H9 (cell line): ENCODE results near the gene MRO. TPM values are rescaled to one million over a fixed set of nuclear protein-coding genes. Genes with fewer than 3 reads are reported as not detected.

Source experiments
- DNase-seq: peaks from one replicate; pipeline ENCODE4 v3.0.0-alpha.2; 2017
- H2AFZ ChIP-seq: one replicate; pipeline ENCODE4 v1.6.1; 2013; ENCODE audit warnings: mild to moderate bottlenecking, low read length, control low read depth, moderate library complexity
- H2AK5ac ChIP-seq: 2 replicates; pipeline ENCODE4 v1.6.1; 2013; ENCODE audit warnings: low read length, control low read depth, mixed read lengths; ENCODE audit not compliant: insufficient read length
- H2BK120ac ChIP-seq: one replicate; pipeline ENCODE4 v1.6.1; 2013; ENCODE audit warnings: low read depth, mild to moderate bottlenecking, low read length, control low read depth, inconsistent platforms; ENCODE audit not compliant: poor library complexity, severe bottlenecking
- H2BK12ac ChIP-seq: 2 replicates; pipeline ENCODE4 v1.6.1; 2013; ENCODE audit warnings: low read length, control low read depth, mixed read lengths, low read depth; ENCODE audit not compliant: insufficient read length
- H2BK15ac ChIP-seq: 2 replicates; pipeline ENCODE4 v1.6.1; 2013; ENCODE audit warnings: low read depth, low read length, control low read depth
- H2BK20ac ChIP-seq: one replicate; pipeline ENCODE4 v1.6.1; 2013; ENCODE audit warnings: low read depth, mild to moderate bottlenecking, low read length, control low read depth, inconsistent platforms; ENCODE audit not compliant: poor library complexity, severe bottlenecking
- H2BK5ac ChIP-seq: 2 replicates; pipeline ENCODE4 v1.6.1; 2013; ENCODE audit warnings: low read length, control low read depth, mixed read lengths; ENCODE audit not compliant: insufficient read length
- H3K14ac ChIP-seq: 2 replicates; pipeline ENCODE4 v1.6.1; 2013; ENCODE audit warnings: low read length, control low read depth; ENCODE audit not compliant: insufficient read depth
- H3K18ac ChIP-seq: 2 replicates; pipeline ENCODE4 v1.6.1; 2013; ENCODE audit warnings: low read depth, mild to moderate bottlenecking, mixed read lengths, low read length, control low read depth; ENCODE audit not compliant: insufficient read length
- H3K23ac ChIP-seq: 2 replicates; pipeline ENCODE4 v1.6.1; 2013; ENCODE audit warnings: low read length, control low read depth, mixed read lengths, low read depth; ENCODE audit not compliant: insufficient read length
- H3K23me2 ChIP-seq: 2 replicates; pipeline ENCODE4 v1.6.1; 2013; ENCODE audit warnings: low read depth, mild to moderate bottlenecking, mixed read lengths, low read length, control low read depth; ENCODE audit not compliant: insufficient read length, poor library complexity, severe bottlenecking
- H3K27ac ChIP-seq: 2 replicates; pipeline ENCODE4 v1.5.1; 2013; ENCODE audit warnings: low read length, control low read depth, mixed read lengths, low read depth; ENCODE audit not compliant: insufficient read length
- H3K27me3 ChIP-seq: 2 replicates; pipeline ENCODE4 v1.6.1; 2013; ENCODE audit warnings: low read length, control low read depth, inconsistent platforms; ENCODE audit not compliant: insufficient read depth
- H3K4ac ChIP-seq: 2 replicates; pipeline ENCODE4 v1.6.1; 2013; ENCODE audit warnings: low read depth, mild to moderate bottlenecking, control low read depth, inconsistent platforms, low read length, moderate library complexity
- H3K4me1 ChIP-seq: 2 replicates; pipeline ENCODE4 v1.6.1; 2013; ENCODE audit warnings: low read length, control low read depth, inconsistent platforms; ENCODE audit not compliant: insufficient read depth
- H3K4me2 ChIP-seq: 2 replicates; pipeline ENCODE4 v1.6.1; 2013; ENCODE audit warnings: low read length, control low read depth, mixed read lengths; ENCODE audit not compliant: insufficient read length, insufficient read depth
- H3K56ac ChIP-seq: 2 replicates; pipeline ENCODE4 v1.6.1; 2013; ENCODE audit warnings: low read depth, mild to moderate bottlenecking, mixed read lengths, low read length, control low read depth; ENCODE audit not compliant: insufficient read length
- H3K79me1 ChIP-seq: 2 replicates; pipeline ENCODE4 v1.6.1; 2013; ENCODE audit warnings: low read depth, mild to moderate bottlenecking, moderate library complexity, low read length, control low read depth, inconsistent platforms; ENCODE audit not compliant: insufficient read depth, poor library complexity, severe bottlenecking
- H3K79me2 ChIP-seq: 2 replicates; pipeline ENCODE4 v1.6.1; 2013; ENCODE audit warnings: low read length, control low read depth, inconsistent platforms; ENCODE audit not compliant: insufficient read depth
- H3K9ac ChIP-seq: 2 replicates; pipeline ENCODE4 v1.6.1; 2013; ENCODE audit warnings: low read length, control low read depth, mixed read lengths; ENCODE audit not compliant: insufficient read length; ENCODE audit errors: extremely low read depth
- H3K9me3 ChIP-seq: one replicate; pipeline ENCODE4 v1.6.1; 2013; ENCODE audit warnings: low read depth, low read length, inconsistent platforms; ENCODE audit not compliant: control insufficient read depth
- H3T11ph ChIP-seq: one replicate; pipeline ENCODE4 v1.6.1; 2013; ENCODE audit warnings: mild to moderate bottlenecking, low read length, control low read depth, inconsistent platforms
- H4K20me1 ChIP-seq: one replicate; pipeline ENCODE4 v1.6.1; 2013; ENCODE audit not compliant: control insufficient read depth, insufficient read length, insufficient read depth
- H4K5ac ChIP-seq: 2 replicates; pipeline ENCODE4 v1.6.1; 2013; ENCODE audit warnings: low read depth, mild to moderate bottlenecking, mixed read lengths, low read length, control low read depth; ENCODE audit not compliant: insufficient read length
- H4K8ac ChIP-seq: replicated peaks from 2 replicates; pipeline ENCODE4 v1.6.1; 2013; ENCODE audit warnings: low read length, control low read depth, mixed read lengths, low read depth; ENCODE audit not compliant: insufficient read length
- H4K91ac ChIP-seq: 2 replicates; pipeline ENCODE4 v1.6.1; 2013; ENCODE audit warnings: low read depth, mild to moderate bottlenecking, moderate library complexity, mixed read lengths, low read length, control low read depth; ENCODE audit not compliant: insufficient read length
- H3K27ac Mint-ChIP-seq, 3 experiments: 2 replicates in 2 of 3; 3 replicates in 1 of 3; pipeline ENCODE4 v1.8.0; 2020 to 2021; ENCODE audit warnings: mixed read lengths in 3 of 3, mild to moderate bottlenecking in 1 of 3, moderate library complexity in 1 of 3
- H3K27me3 Mint-ChIP-seq: 2 replicates; pipeline ENCODE4 v1.8.0; 2021; ENCODE audit warnings: low read depth, mild to moderate bottlenecking, moderate library complexity, mixed read lengths
- H3K36me3 Mint-ChIP-seq, 3 experiments: 2 replicates in 2 of 3; 3 replicates in 1 of 3; pipeline ENCODE4 v1.8.0; 2020 to 2021; ENCODE audit warnings: low read depth in 3 of 3, mixed read lengths in 3 of 3; ENCODE audit not compliant: insufficient read depth in 1 of 3
- H3K4me1 Mint-ChIP-seq, 2 experiments: 2 replicates each; pipeline ENCODE4 v1.8.0; 2020; ENCODE audit warnings: mixed read lengths in 2 of 2
- H3K4me3 Mint-ChIP-seq, 2 experiments: 2 replicates in 1 of 2; 3 replicates in 1 of 2; pipeline ENCODE4 v1.8.0; 2020 to 2021; ENCODE audit warnings: mild to moderate bottlenecking in 2 of 2, mixed read lengths in 2 of 2, moderate library complexity in 1 of 2
- H3K9me3 Mint-ChIP-seq, 2 experiments: 2 replicates in 1 of 2; 3 replicates in 1 of 2; pipeline ENCODE4 v1.8.0; 2020; ENCODE audit warnings: mild to moderate bottlenecking in 2 of 2, mixed read lengths in 2 of 2, moderate library complexity in 1 of 2
- WGBS: extraction: QIAGEN DNeasy Blood & Tissue Kit; methylation state at CpG from one replicate; pipeline ENCODE4 v1.1.7; 2013; ENCODE audit warnings: missing lambda C conversion rate, low lambda C conversion rate, mixed read lengths; ENCODE audit not compliant: insufficient read length; ENCODE audit errors: extremely low coverage; 5-methylcytosine and 5-hydroxymethylcytosine counted together
- total RNA-seq: library from RNA; stranded (reverse); gene quantifications from 2 replicates; pipeline ENCODE4 v1.2.1, GENCODE V29; 2021
- TF ChIP-seq, protein P1 (sequence below): fragments of 200-600 bp; sonication (generic); conservative IDR thresholded peaks from 3 replicates; pipeline ENCODE4 v1.8.0; 2021; ENCODE audit warnings: antibody characterized with exemption, mild to moderate bottlenecking

MRO gene
- total RNA-seq, 1 experiment from 2014 or later = 0.57 TPM

DNA sequence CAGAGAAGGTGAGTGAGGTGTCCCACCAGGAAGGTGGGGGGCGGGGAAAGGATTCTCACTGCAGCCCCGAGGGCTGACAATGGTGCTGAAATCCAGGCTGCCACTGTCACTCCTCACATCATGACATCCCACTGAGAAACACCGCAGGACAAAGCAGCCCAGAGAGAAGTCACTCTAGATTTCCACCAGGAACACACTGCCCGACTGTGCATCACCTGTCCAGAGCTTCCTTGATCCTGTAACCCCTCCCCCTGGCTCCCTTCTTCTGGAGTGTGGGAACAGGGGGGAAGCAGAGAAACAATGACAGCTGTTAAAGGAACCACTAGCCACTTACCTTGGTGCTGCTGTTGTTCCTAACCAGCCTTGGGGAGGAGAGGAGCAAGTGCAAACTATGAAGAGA lies 69.9 kb downstream of the MRO start:
- Histone ChIP-seq H4K20me1 (no peaks in the 10 kb centered on the region), H2BK120ac (no peak overlapping the region), H3K79me2 (no peaks in the 10 kb centered on the region), H4K91ac (no peak overlapping the region), H2AK5ac (no peak overlapping the region), H3K27me3 (no peaks in the 10 kb centered on the region), H2BK12ac (no peak overlapping the region), H2AFZ (no peak overlapping the region), H3T11ph (no peak overlapping the region), H3K4ac (no peak overlapping the region), H2BK15ac (no peak overlapping the region), H3K4me1 (peaks cover 8% of the 10 kb centered on the region; the same call in 1 of the 2 replicates), H3K23ac (no peak overlapping the region), H3K18ac (no peak overlapping the region), H4K8ac (no peak overlapping the region), H2BK5ac (no peak overlapping the region), H3K27ac (no peak overlapping the region), H3K79me1 (no peaks in the 10 kb centered on the region), H3K56ac (no peak overlapping the region), H3K9me3 (no peaks in the 10 kb centered on the region), H3K4me2 (no peak overlapping the region), H2BK20ac (no peak overlapping the region), H3K14ac (no peak overlapping the region), H4K5ac (no peak overlapping the region), H3K23me2 (no peaks in the 10 kb centered on the region), H3K9ac (no peak overlapping the region)
- WGBS = no CpG with 5 or more reads among the region's 4 CpGs
- H3K4me3 Mint-ChIP-seq = no peak overlapping the region
- H3K36me3 Mint-ChIP-seq = peaks cover 5 to 12% (median 5%) of the 10 kb centered on the region in 3 experiments; a peak in 4 of 7 replicates
- DNase-seq = no peak
- TF ChIP-seq, protein P1, sequence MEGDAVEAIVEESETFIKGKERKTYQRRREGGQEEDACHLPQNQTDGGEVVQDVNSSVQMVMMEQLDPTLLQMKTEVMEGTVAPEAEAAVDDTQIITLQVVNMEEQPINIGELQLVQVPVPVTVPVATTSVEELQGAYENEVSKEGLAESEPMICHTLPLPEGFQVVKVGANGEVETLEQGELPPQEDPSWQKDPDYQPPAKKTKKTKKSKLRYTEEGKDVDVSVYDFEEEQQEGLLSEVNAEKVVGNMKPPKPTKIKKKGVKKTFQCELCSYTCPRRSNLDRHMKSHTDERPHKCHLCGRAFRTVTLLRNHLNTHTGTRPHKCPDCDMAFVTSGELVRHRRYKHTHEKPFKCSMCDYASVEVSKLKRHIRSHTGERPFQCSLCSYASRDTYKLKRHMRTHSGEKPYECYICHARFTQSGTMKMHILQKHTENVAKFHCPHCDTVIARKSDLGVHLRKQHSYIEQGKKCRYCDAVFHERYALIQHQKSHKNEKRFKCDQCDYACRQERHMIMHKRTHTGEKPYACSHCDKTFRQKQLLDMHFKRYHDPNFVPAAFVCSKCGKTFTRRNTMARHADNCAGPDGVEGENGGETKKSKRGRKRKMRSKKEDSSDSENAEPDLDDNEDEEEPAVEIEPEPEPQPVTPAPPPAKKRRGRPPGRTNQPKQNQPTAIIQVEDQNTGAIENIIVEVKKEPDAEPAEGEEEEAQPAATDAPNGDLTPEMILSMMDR = no peak
- H3K27ac Mint-ChIP-seq = no peak overlapping the region
- H3K27me3 Mint-ChIP-seq = peaks cover 15% of the 10 kb centered on the region
- peaks cover 36 to 38% of the 10 kb centered on the region in 2 experiments for H3K4me1 Mint-ChIP-seq
- H3K9me3 Mint-ChIP-seq = peaks cover 4 to 6% of the 10 kb centered on the region in 2 experiments
